Activated naive CD8-positive, alpha-beta T cell treated with anti-CD3 and anti-CD28 coated beads for 36 hours (primary cell): Measurements from ENCODE around the gene TMPRSS2. TPM values are rescaled to one million over a fixed set of nuclear protein-coding genes. Genes with fewer than 3 reads are reported as not detected.

Experiments
- DNase-seq: peaks from one replicate; pipeline ENCODE4 v3.0.0; 2021
- H3K27ac Mint-ChIP-seq: one replicate; pipeline ENCODE4 v1.8.0; 2022; ENCODE audit warnings: mild to moderate bottlenecking, moderate library complexity, mixed read lengths
- H3K27me3 Mint-ChIP-seq: one replicate; pipeline ENCODE4 v1.8.0; 2022; ENCODE audit warnings: mild to moderate bottlenecking, mixed read lengths
- H3K36me3 Mint-ChIP-seq: one replicate; pipeline ENCODE4 v1.8.0; 2021; ENCODE audit warnings: mild to moderate bottlenecking, mixed read lengths
- H3K4me1 Mint-ChIP-seq: one replicate; pipeline ENCODE4 v1.8.0; 2021; ENCODE audit warnings: mixed read lengths
- H3K4me3 Mint-ChIP-seq: one replicate; pipeline ENCODE4 v1.8.0; 2022; ENCODE audit warnings: mild to moderate bottlenecking, moderate library complexity, mixed read lengths
- H3K9me3 Mint-ChIP-seq: one replicate; pipeline ENCODE4 v1.8.0; 2022; ENCODE audit warnings: mixed read lengths
- total RNA-seq, 2 experiments: library from RNA; stranded (reverse); gene quantifications; one replicate each; pipeline ENCODE4 v1.2.3, GENCODE V29; 2021

The TMPRSS2 gene
- total RNA-seq, 2 experiments from 2014 or later = not detected

GRCh38 chr21:41500363-41500762 is 7.6 kb downstream of the TMPRSS2 start:
- H3K4me1 Mint-ChIP-seq = no peaks in the 10 kb centered on the region

GRCh38 chr21:41499920-41500319 is 8.0 kb downstream of the TMPRSS2 start:
- DNase-seq = no peak
- Mint-ChIP-seq H3K4me3 (no peak overlapping the region), H3K4me1 (no peaks in the 10 kb centered on the region), H3K27ac (no peak overlapping the region), H3K36me3 (no peaks in the 10 kb centered on the region), H3K27me3 (peaks cover 8% of the 10 kb centered on the region), H3K9me3 (no peaks in the 10 kb centered on the region)

More at GRCh38 chr21:41500363-41500762, 7.6 kb downstream of the TMPRSS2 start:
- no peak for DNase-seq
- H3K27ac Mint-ChIP-seq = no peak overlapping the region
- H3K27me3 Mint-ChIP-seq = peaks cover 13% of the 10 kb centered on the region
- no peak overlapping the region for H3K4me3 Mint-ChIP-seq
- no peaks in the 10 kb centered on the region for H3K9me3 Mint-ChIP-seq
- H3K36me3 Mint-ChIP-seq = no peaks in the 10 kb centered on the region

GRCh38 chr21:41497788-41498187 is 10.2 kb downstream of the TMPRSS2 start:
- H3K9me3 Mint-ChIP-seq = no peaks in the 10 kb centered on the region
- peaks cover 4% of the 10 kb centered on the region for H3K27me3 Mint-ChIP-seq
- no peaks in the 10 kb centered on the region for H3K4me1 Mint-ChIP-seq
- no peak for DNase-seq
- no peaks in the 10 kb centered on the region for H3K36me3 Mint-ChIP-seq
- H3K4me3 Mint-ChIP-seq = no peak overlapping the region
- no peak overlapping the region for H3K27ac Mint-ChIP-seq

- Mint-ChIP-seq H3K36me3 (no peaks in the 10 kb centered on the region), H3K4me3 (no peak overlapping the region), H3K27ac (no peak overlapping the region), H3K4me1 (no peaks in the 10 kb centered on the region), H3K27me3 (peaks cover 4% of the 10 kb centered on the region), H3K9me3 (no peaks in the 10 kb centered on the region)
- no peak for DNase-seq
These were observed 10.9 kb downstream of the TMPRSS2 start for GRCh38 chr21:41497008-41497407.

- no peaks in the 10 kb centered on the region for H3K9me3 Mint-ChIP-seq
- no peaks in the 10 kb centered on the region for H3K36me3 Mint-ChIP-seq
- H3K4me1 Mint-ChIP-seq = no peaks in the 10 kb centered on the region
- H3K27ac Mint-ChIP-seq = no peak overlapping the region
- H3K27me3 Mint-ChIP-seq = peaks cover 5% of the 10 kb centered on the region
- H3K4me3 Mint-ChIP-seq = no peak overlapping the region
- no peak for DNase-seq
These were observed 13.7 kb downstream of the TMPRSS2 start for GRCh38 chr21:41494242-41494641.

- Mint-ChIP-seq H3K4me1 (no peaks in the 10 kb centered on the region), H3K27me3 (peaks cover 8% of the 10 kb centered on the region), H3K27ac (no peak overlapping the region), H3K36me3 (no peaks in the 10 kb centered on the region), H3K9me3 (no peaks in the 10 kb centered on the region), H3K4me3 (no peak overlapping the region)
- DNase-seq = no peak
These were observed 16.5 kb downstream of the TMPRSS2 start for GRCh38 chr21:41491412-41491811.

- no peak overlapping the region for H3K4me3 Mint-ChIP-seq
- no peak overlapping the region for H3K27ac Mint-ChIP-seq
- no peaks in the 10 kb centered on the region for H3K36me3 Mint-ChIP-seq
- H3K9me3 Mint-ChIP-seq = no peaks in the 10 kb centered on the region
- H3K4me1 Mint-ChIP-seq = no peaks in the 10 kb centered on the region
- H3K27me3 Mint-ChIP-seq = peaks cover 8% of the 10 kb centered on the region
- DNase-seq = no peak
These were observed 17.6 kb downstream of the TMPRSS2 start for GRCh38 chr21:41490330-41490729.

GRCh38 chr21:41489329-41489728 is 18.6 kb downstream of the TMPRSS2 start:
- no peak overlapping the region for H3K27ac Mint-ChIP-seq
- no peak for DNase-seq

GRCh38 chr21:41488080-41488479 is 19.9 kb downstream of the TMPRSS2 start:
- H3K4me3 Mint-ChIP-seq = no peak overlapping the region
- H3K27me3 Mint-ChIP-seq = peaks cover 4% of the 10 kb centered on the region
- H3K27ac Mint-ChIP-seq = no peak overlapping the region
- H3K9me3 Mint-ChIP-seq = no peaks in the 10 kb centered on the region
- H3K4me1 Mint-ChIP-seq = no peaks in the 10 kb centered on the region
- H3K36me3 Mint-ChIP-seq = no peaks in the 10 kb centered on the region
- DNase-seq = no peak

More at GRCh38 chr21:41489329-41489728, 18.6 kb downstream of the TMPRSS2 start:
- peaks cover 8% of the 10 kb centered on the region for H3K27me3 Mint-ChIP-seq
- no peaks in the 10 kb centered on the region for H3K9me3 Mint-ChIP-seq
- no peak overlapping the region for H3K4me3 Mint-ChIP-seq
- H3K4me1 Mint-ChIP-seq = no peaks in the 10 kb centered on the region
- H3K36me3 Mint-ChIP-seq = no peaks in the 10 kb centered on the region

- DNase-seq = no peak
- Mint-ChIP-seq H3K27me3 (peaks cover 4% of the 10 kb centered on the region), H3K9me3 (no peaks in the 10 kb centered on the region), H3K4me3 (no peak overlapping the region), H3K27ac (no peak overlapping the region), H3K36me3 (no peaks in the 10 kb centered on the region), H3K4me1 (no peaks in the 10 kb centered on the region)
These were observed 20.9 kb downstream of the TMPRSS2 start for GRCh38 chr21:41487082-41487481.

GRCh38 chr21:41483973-41484372 is 24.0 kb downstream of the TMPRSS2 start:
- no peaks in the 10 kb centered on the region for H3K9me3 Mint-ChIP-seq
- H3K27ac Mint-ChIP-seq = no peak overlapping the region
- no peaks in the 10 kb centered on the region for H3K4me1 Mint-ChIP-seq
- H3K36me3 Mint-ChIP-seq = no peaks in the 10 kb centered on the region
- peaks cover 1% of the 10 kb centered on the region for H3K27me3 Mint-ChIP-seq
- DNase-seq = no peak
- no peak overlapping the region for H3K4me3 Mint-ChIP-seq

GRCh38 chr21:41483415-41483814 is 24.5 kb downstream of the TMPRSS2 start:
- H3K36me3 Mint-ChIP-seq = no peaks in the 10 kb centered on the region
- peaks cover 7% of the 10 kb centered on the region for H3K27me3 Mint-ChIP-seq
- no peak overlapping the region for H3K4me3 Mint-ChIP-seq
- DNase-seq = no peak
- H3K27ac Mint-ChIP-seq = no peak overlapping the region
- no peaks in the 10 kb centered on the region for H3K9me3 Mint-ChIP-seq
- no peaks in the 10 kb centered on the region for H3K4me1 Mint-ChIP-seq

- Mint-ChIP-seq H3K27me3 (peaks cover 8% of the 10 kb centered on the region), H3K27ac (no peak overlapping the region), H3K9me3 (no peaks in the 10 kb centered on the region), H3K36me3 (no peaks in the 10 kb centered on the region), H3K4me3 (no peak overlapping the region), H3K4me1 (no peaks in the 10 kb centered on the region)
- DNase-seq = no peak
These were observed 25.0 kb downstream of the TMPRSS2 start for GRCh38 chr21:41482980-41483379.

GRCh38 chr21:41482301-41482700 is 25.7 kb downstream of the TMPRSS2 start:
- Mint-ChIP-seq H3K4me1 (no peaks in the 10 kb centered on the region), H3K36me3 (no peaks in the 10 kb centered on the region)

GRCh38 chr21:41481191-41481590 is 26.8 kb downstream of the TMPRSS2 start:
- no peaks in the 10 kb centered on the region for H3K36me3 Mint-ChIP-seq
- H3K4me3 Mint-ChIP-seq = no peak overlapping the region
- peaks cover 8% of the 10 kb centered on the region for H3K27me3 Mint-ChIP-seq
- no peak overlapping the region for H3K27ac Mint-ChIP-seq
- DNase-seq = no peak
- H3K9me3 Mint-ChIP-seq = no peaks in the 10 kb centered on the region
- no peaks in the 10 kb centered on the region for H3K4me1 Mint-ChIP-seq

More at GRCh38 chr21:41482301-41482700, 25.7 kb downstream of the TMPRSS2 start:
- no peak for DNase-seq
- H3K4me3 Mint-ChIP-seq = no peak overlapping the region
- peaks cover 8% of the 10 kb centered on the region for H3K27me3 Mint-ChIP-seq
- H3K9me3 Mint-ChIP-seq = no peaks in the 10 kb centered on the region
- no peak overlapping the region for H3K27ac Mint-ChIP-seq

- H3K4me3 Mint-ChIP-seq = no peak overlapping the region
- no peaks in the 10 kb centered on the region for H3K36me3 Mint-ChIP-seq
- DNase-seq = no peak
- H3K4me1 Mint-ChIP-seq = no peaks in the 10 kb centered on the region
- H3K27ac Mint-ChIP-seq = no peak overlapping the region
- H3K27me3 Mint-ChIP-seq = peaks cover 8% of the 10 kb centered on the region
- H3K9me3 Mint-ChIP-seq = no peaks in the 10 kb centered on the region
These were observed 27.8 kb downstream of the TMPRSS2 start for GRCh38 chr21:41480086-41480690.
